Common myeloid progenitor, CD34-positive (primary cell): ENCODE results near the gene OR10G7.

Experiments
- CTCF ChIA-PET: fragments of 350-600 bp; sonication (Branson Sonifier 250); formaldehyde crosslinking; loops from one replicate; lab custom pipeline; 2021; ENCODE audit warnings: antibody characterized with exemption; lab: Charles Lee
- POLR2A ChIA-PET: fragments of 350-600 bp; sonication (Branson Sonifier 250); formaldehyde crosslinking; loops from one replicate; lab custom pipeline; 2021; ENCODE audit warnings: antibody characterized with exemption; lab: Charles Lee
- DNase-seq, 3 donors: peaks; one replicate each; pipeline versions ENCODE4 v3.0.0 to v3.0.0-alpha.2; 2013
- H3K27ac ChIP-seq, 2 experiments: 1 replicate in 1 of 2; 2 replicates in 1 of 2; pipeline ENCODE4 v1.7.0; 2013; ENCODE audit warnings: inconsistent platforms in 2 of 2, low read length in 2 of 2, mild to moderate bottlenecking in 2 of 2, low read depth in 1 of 2, moderate library complexity in 1 of 2; ENCODE audit not compliant: severe bottlenecking in 2 of 2, insufficient read depth in 1 of 2, poor library complexity in 1 of 2
- H3K27me3 ChIP-seq, 5 experiments: replicated peaks in 2 of 5; 1 replicate in 3 of 5; 2 replicates in 2 of 5; pipeline versions ENCODE4 v1.6.1 to v1.7.0; 2013; ENCODE audit warnings: low read length in 4 of 5, mild to moderate bottlenecking in 2 of 5, moderate library complexity in 2 of 5, inconsistent platforms in 1 of 5; ENCODE audit not compliant: insufficient read depth in 5 of 5, control insufficient read depth in 4 of 5
- H3K36me3 ChIP-seq, 4 experiments: 1 replicate in 2 of 4; 2 replicates in 2 of 4; pipeline versions ENCODE4 v1.6.1 to v1.7.0; 2013; ENCODE audit warnings: low read length in 3 of 4, control low read depth in 1 of 4, mild to moderate bottlenecking in 1 of 4; ENCODE audit not compliant: control insufficient read depth in 4 of 4, insufficient read depth in 4 of 4
- H3K4me1 ChIP-seq, 4 experiments: 1 replicate in 3 of 4; 2 replicates in 1 of 4; pipeline versions ENCODE4 v1.6.1 to v1.7.1; 2013; ENCODE audit warnings: low read length in 3 of 4, mild to moderate bottlenecking in 3 of 4, control low read depth in 1 of 4, inconsistent platforms in 1 of 4, moderate library complexity in 1 of 4; ENCODE audit not compliant: control insufficient read depth in 4 of 4, insufficient read depth in 4 of 4; ENCODE audit errors: control extremely low read depth in 1 of 4
- H3K4me3 ChIP-seq, 7 experiments: 1 replicate in 4 of 7; 2 replicates in 3 of 7; pipeline versions ENCODE4 v1.5.1 to v1.7.0; 2013; ENCODE audit warnings: mild to moderate bottlenecking in 7 of 7, low read length in 6 of 7, moderate library complexity in 6 of 7, inconsistent platforms in 2 of 7, low read depth in 2 of 7, control low read depth in 1 of 7; ENCODE audit not compliant: insufficient read depth in 4 of 7, control insufficient read depth in 1 of 7; ENCODE audit errors: extremely low read depth in 1 of 7
- H3K9me3 ChIP-seq, 5 experiments: 1 replicate in 4 of 5; 2 replicates in 1 of 5; pipeline versions ENCODE4 v1.6.1 to v1.7.1; 2013; ENCODE audit warnings: low read length in 4 of 5, mild to moderate bottlenecking in 2 of 5, inconsistent platforms in 1 of 5, low read depth in 1 of 5, moderate library complexity in 1 of 5; ENCODE audit not compliant: control insufficient read depth in 4 of 5, insufficient read depth in 2 of 5; ENCODE audit errors: control extremely low read depth in 1 of 5
- WGBS: methylation state at CpG from one replicate; pipeline ENCODE4 v1.1.5; 2013; ENCODE audit not compliant: insufficient coverage; 5-methylcytosine and 5-hydroxymethylcytosine counted together

OR10G7 gene

DNA sequence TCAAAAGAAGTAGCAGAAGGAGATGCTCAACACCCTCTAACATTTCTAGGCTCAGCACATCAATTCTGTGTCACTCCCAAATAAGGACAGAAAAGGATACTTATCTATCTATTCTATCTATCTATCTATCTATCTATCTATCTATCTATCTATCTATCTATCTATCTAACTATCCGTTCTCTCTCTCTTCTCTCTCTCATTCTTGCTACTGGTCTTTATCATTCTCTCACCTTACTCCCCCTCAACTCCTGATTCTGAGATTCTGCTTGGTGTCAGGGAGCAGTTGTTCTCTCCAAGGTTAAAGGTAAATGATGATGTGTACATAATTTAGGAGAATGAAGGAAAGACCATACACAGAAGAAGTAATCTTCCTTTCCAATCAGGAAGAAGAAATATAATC, 46.0 kb downstream of the OR10G7 start, which contains the start of gene OR10G6:
Gene OR10G6 (minus strand): TSS at position 43 of the 400 bp plus-strand sequence. CDS start 0 bp downstream, at position 43.
- no peak for DNase-seq
- CTCF ChIA-PET: interaction anchor here (1.2 kb wide), 1 partner anchor 74 kb away, joined by 3 read pairs; no protein-coding TSS in a partner anchor
- WGBS: 100% methylated on average over 1 of the region's 1 CpG
- H3K27ac ChIP-seq: no peak within 1 kb of the TSS
- no peaks in the 10 kb centered on the region for H3K4me1 ChIP-seq
- no peaks in the 10 kb centered on the region for H3K27me3 ChIP-seq
- no peaks in the 10 kb centered on the region for H3K9me3 ChIP-seq
- H3K4me3 ChIP-seq: no peak within 1 kb of the TSS
- H3K36me3 ChIP-seq: no peaks in the 10 kb centered on the region
- POLR2A ChIA-PET: no interaction called here
